Measurements from ENCODE around the gene STK32C. TPM values are rescaled to one million over a fixed set of nuclear protein-coding genes. Genes with fewer than 3 reads are reported as not detected.

Gene STK32C
- total RNA-seq, 1 donor from 2014 or later: 13.6 TPM

DNA sequence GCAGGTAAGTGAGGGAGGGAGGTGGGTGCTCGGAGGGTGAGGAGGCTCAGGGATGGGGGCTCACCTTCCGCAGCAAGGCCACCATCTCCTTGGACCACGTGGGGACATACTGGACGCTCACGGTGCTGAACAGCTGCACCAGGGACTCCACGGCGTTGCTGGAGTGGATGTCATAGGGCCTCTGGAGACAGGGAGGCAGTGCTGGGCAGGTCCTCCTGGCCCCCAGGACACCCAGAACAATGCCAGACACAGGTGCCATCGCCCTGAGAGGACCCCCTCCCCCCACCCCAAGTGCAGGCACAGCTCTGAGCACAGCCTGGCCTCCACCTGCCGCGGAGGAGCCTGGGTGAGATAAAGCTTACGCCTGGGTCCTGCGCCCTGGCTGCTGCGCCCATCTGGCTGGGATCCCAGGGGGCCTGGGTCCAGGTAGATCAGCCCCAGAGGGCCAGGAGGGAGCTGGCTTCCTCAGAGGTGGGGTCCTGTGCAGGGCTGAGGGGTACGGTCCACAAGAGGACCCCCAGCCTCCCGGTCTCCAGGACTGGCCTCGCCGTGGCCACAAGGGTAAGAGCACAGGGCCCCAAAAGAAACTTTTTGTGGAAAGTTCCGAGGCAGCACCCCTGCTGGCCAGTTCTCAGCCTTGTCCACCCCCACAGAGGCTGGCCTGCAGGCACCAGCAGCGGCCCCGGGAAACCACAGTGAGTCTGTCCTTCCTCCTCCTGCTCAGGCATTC, 83.2 kb downstream of the STK32C start:
- H2AFZ ChIP-seq (ENCODE audit: low read depth, low read length): no peak overlapping the region
- H3K79me2 ChIP-seq (ENCODE audit: insufficient read depth, low read length): no peaks in the 10 kb centered on the region
- DNase-seq (ENCODE audit: low read depth): no peak
- Mint-ChIP-seq H3K27me3 (ENCODE audit: low read depth, unreplicated experiment) (peaks cover 6% of the 10 kb centered on the region), H3K36me3 (ENCODE audit: low read depth, unreplicated experiment) (peaks cover 14% of the 10 kb centered on the region), H3K9me3 (ENCODE audit: unreplicated experiment) (no peaks in the 10 kb centered on the region), H3K4me3 (ENCODE audit: unreplicated experiment) (no peak overlapping the region), H3K27ac (ENCODE audit: unreplicated experiment) (no peak overlapping the region), H3K4me1 (ENCODE audit: low read depth, unreplicated experiment) (peaks cover 2% of the 10 kb centered on the region)
- no peak overlapping the region for H3K4me3 ChIP-seq (ENCODE audit: insufficient read depth, low read depth, low read length)
- H3K27me3 ChIP-seq (ENCODE audit: insufficient read depth, low read length): no peaks in the 10 kb centered on the region
- H3K27ac ChIP-seq (ENCODE audit: low read depth, low read length): no peak overlapping the region
- H3K4me2 ChIP-seq (ENCODE audit: low read length): no peak overlapping the region
- no peaks in the 10 kb centered on the region for H4K20me1 ChIP-seq (ENCODE audit: insufficient read depth, low read length)
- no peaks in the 10 kb centered on the region for H3K9me3 ChIP-seq (ENCODE audit: insufficient read depth, low read depth, low read length)
- TF ChIP-seq, protein P1, sequence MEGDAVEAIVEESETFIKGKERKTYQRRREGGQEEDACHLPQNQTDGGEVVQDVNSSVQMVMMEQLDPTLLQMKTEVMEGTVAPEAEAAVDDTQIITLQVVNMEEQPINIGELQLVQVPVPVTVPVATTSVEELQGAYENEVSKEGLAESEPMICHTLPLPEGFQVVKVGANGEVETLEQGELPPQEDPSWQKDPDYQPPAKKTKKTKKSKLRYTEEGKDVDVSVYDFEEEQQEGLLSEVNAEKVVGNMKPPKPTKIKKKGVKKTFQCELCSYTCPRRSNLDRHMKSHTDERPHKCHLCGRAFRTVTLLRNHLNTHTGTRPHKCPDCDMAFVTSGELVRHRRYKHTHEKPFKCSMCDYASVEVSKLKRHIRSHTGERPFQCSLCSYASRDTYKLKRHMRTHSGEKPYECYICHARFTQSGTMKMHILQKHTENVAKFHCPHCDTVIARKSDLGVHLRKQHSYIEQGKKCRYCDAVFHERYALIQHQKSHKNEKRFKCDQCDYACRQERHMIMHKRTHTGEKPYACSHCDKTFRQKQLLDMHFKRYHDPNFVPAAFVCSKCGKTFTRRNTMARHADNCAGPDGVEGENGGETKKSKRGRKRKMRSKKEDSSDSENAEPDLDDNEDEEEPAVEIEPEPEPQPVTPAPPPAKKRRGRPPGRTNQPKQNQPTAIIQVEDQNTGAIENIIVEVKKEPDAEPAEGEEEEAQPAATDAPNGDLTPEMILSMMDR (IDR thresholded peaks at IDR 0.05; ENCODE audit: insufficient read depth, low read depth, low read length): no peak
- no peak for TF ChIP-seq EZH2 (IDR thresholded peaks at IDR 0.05; ENCODE audit: insufficient read depth, low read length)
- H3K4me1 ChIP-seq (ENCODE audit: insufficient read depth, low read length): no peaks in the 10 kb centered on the region
- H3K9ac ChIP-seq (ENCODE audit: low read length): no peak overlapping the region
- FAIRE-seq: no peak
- H3K36me3 ChIP-seq (ENCODE audit: insufficient read depth, low read length): no peaks in the 10 kb centered on the region

DNA sequence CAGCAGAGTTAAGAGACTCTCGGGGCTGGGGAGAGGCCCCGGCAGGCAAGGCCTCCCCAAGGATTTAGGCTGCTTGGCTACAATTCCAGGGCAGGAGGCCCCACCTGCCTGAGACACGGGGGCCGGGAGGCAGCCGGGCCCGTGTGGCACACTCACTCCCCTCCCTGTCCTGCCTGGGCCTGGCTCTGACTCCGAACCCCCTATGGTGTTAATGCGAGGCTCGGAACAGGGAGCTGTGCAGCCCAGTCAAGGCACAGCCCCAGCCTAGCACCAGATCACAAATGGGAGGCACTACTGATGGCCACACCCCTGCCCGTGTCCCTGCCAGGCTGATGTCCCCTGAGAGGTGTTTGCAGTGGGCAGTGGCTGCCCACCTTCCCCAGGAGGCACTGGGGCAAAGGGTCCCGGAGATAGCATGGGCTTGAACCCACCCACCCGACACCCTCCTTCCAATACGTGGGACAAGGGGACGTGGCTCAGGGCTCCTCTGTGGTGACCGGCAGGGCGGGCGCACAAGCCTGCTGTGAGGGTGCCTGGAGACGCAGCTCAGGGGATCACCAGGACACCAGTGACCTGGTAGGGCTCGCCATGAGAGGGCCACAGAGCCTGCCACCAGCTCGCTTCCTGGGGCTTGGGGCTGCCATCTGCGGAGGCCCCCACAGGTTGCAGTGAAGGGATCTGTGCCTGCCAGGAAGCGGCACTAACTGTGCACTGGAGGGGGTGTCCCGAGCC, 84.0 kb downstream of the STK32C start:
- H3K4me3 Mint-ChIP-seq (ENCODE audit: unreplicated experiment): no peak overlapping the region
- no peaks in the 10 kb centered on the region for H3K36me3 ChIP-seq (ENCODE audit: insufficient read depth, low read length)
- H3K79me2 ChIP-seq (ENCODE audit: insufficient read depth, low read length): no peaks in the 10 kb centered on the region
- TF ChIP-seq, protein P1 (IDR thresholded peaks at IDR 0.05; ENCODE audit: insufficient read depth, low read depth, low read length): no peak
- no peak for TF ChIP-seq EZH2 (IDR thresholded peaks at IDR 0.05; ENCODE audit: insufficient read depth, low read length)
- peaks cover 6% of the 10 kb centered on the region for H3K27me3 Mint-ChIP-seq (ENCODE audit: low read depth, unreplicated experiment)
- H3K4me1 ChIP-seq (ENCODE audit: insufficient read depth, low read length): no peaks in the 10 kb centered on the region
- H3K36me3 Mint-ChIP-seq (ENCODE audit: low read depth, unreplicated experiment): peaks cover 16% of the 10 kb centered on the region
- H3K27ac ChIP-seq (ENCODE audit: low read depth, low read length): no peak overlapping the region
- peaks cover 2% of the 10 kb centered on the region for H3K4me1 Mint-ChIP-seq (ENCODE audit: low read depth, unreplicated experiment)
- H3K27ac Mint-ChIP-seq (ENCODE audit: unreplicated experiment): no peak overlapping the region
- no peaks in the 10 kb centered on the region for H4K20me1 ChIP-seq (ENCODE audit: insufficient read depth, low read length)
- H2AFZ ChIP-seq (ENCODE audit: low read depth, low read length): peak overlapping the region; percentile 37
- no peak overlapping the region for H3K4me3 ChIP-seq (ENCODE audit: insufficient read depth, low read depth, low read length)
- H3K9me3 Mint-ChIP-seq (ENCODE audit: unreplicated experiment): peaks cover 4% of the 10 kb centered on the region
- FAIRE-seq (no peak), DNase-seq (ENCODE audit: low read depth) (no peak)
- no peaks in the 10 kb centered on the region for H3K9me3 ChIP-seq (ENCODE audit: insufficient read depth, low read depth, low read length)
- no peaks in the 10 kb centered on the region for H3K27me3 ChIP-seq (ENCODE audit: insufficient read depth, low read length)
- no peak overlapping the region for H3K9ac ChIP-seq (ENCODE audit: low read length)
- no peak overlapping the region for H3K4me2 ChIP-seq (ENCODE audit: low read length)
